Measurements from ENCODE around the gene SH3GL1. TPM values are rescaled to one million over a fixed set of nuclear protein-coding genes. Genes with fewer than 3 reads are reported as not detected.

SH3GL1 gene
- total and polyA plus RNA-seq, 2 of the 4 experiments (the other 2 are of a cell fraction) = 28.1 to 138 TPM

DNA sequence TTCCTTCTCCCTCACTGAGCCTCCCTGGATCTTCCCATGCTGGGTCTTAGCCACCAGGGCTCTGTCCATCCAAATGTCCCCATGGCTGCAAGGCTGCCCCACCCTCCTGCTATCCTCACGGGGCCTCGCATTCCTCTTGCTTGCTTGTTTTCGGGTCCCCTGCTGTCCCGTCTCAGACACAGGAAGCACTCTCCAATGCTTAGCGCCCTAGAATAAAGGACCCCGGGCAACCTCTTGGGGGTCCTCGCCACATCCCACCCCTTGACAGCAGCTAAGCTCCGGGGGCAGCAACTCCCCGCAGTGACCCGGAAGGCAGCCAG is 23.7 kb downstream of the SH3GL1 start:
- H2AK9ac ChIP-seq (replicated peaks; ENCODE audit: low read depth, low read length, poor library complexity) = peak overlapping the region; percentile 88
- no peak overlapping the region for H3K18ac ChIP-seq (ENCODE audit: low read depth, low read length)
- intact Hi-C loops (cut with micrococcal nuclease) = no loop called here
- peaks cover 48% of the 10 kb centered on the region for H3K9me1 ChIP-seq (ENCODE audit: insufficient read depth, low read length)
- no peak overlapping the region for H4K91ac ChIP-seq (ENCODE audit: insufficient read depth, low read depth, low read length)
- H2AFZ ChIP-seq (replicated peaks; ENCODE audit: low read length, poor library complexity) = no peak overlapping the region
- 0 out of 4 replicates have a peak overlapping the region, but pooled peaks of 1 of the 2 experiments have one; percentile 13 for H4K8ac ChIP-seq (ENCODE audit: low read depth in 2 of 2, low read length in 2 of 2)
- no TSS peak for BruUV-seq (replicated peaks)
- H3K27me3 ChIP-seq (ENCODE audit: control insufficient read depth, insufficient read depth, low read length) = no peaks in the 10 kb centered on the region
- H2BK20ac ChIP-seq (ENCODE audit: low read depth, low read length) = no peak overlapping the region
- peaks cover 57% of the 10 kb centered on the region for H3K4me1 ChIP-seq (ENCODE audit: control insufficient read depth, insufficient read depth, low read length)
- dilution Hi-C loops (cut with HindIII; ENCODE audit: low sequenced_read_pairs, unreplicated experiment) = no loop called here
- DNase-seq (no peak), ATAC-seq (ENCODE audit: low read depth) (no peak)
- H2BK15ac ChIP-seq (ENCODE audit: low read depth, low read length) = no peak overlapping the region
- peak overlapping the region; percentile 99; the same call in 1 of the 2 replicates for H2AK5ac ChIP-seq (ENCODE audit: low read depth, low read length)
- H3K27ac ChIP-seq (ENCODE audit: insufficient read depth, low read length) = 0 out of 2 replicates have a peak overlapping the region, but pooled peaks have one; percentile 18
- H4K5ac ChIP-seq (ENCODE audit: low read depth, low read length) = no peak overlapping the region
- POLR2A ChIA-PET (ENCODE audit: unreplicated experiment) = no interaction called here
- H3K36me3 ChIP-seq (ENCODE audit: control insufficient read depth, insufficient read depth, low read length) = peaks cover 3% of the 10 kb centered on the region; the same call in 1 of the 2 replicates
- H3K56ac ChIP-seq (ENCODE audit: extremely low read depth, insufficient read depth, low read length) = no peak overlapping the region
- H3K23ac ChIP-seq (ENCODE audit: low read depth, low read length) = no peak overlapping the region
- no peak overlapping the region for H3K4me3 ChIP-seq (ENCODE audit: insufficient read depth, low read depth, low read length)
- H4K20me1 ChIP-seq (ENCODE audit: insufficient read depth, low read length) = peaks cover 75% of the 10 kb centered on the region
- peaks cover 18 to 91% of the 10 kb centered on the region in 2 experiments; a peak in 3 of 4 replicates for H3K79me1 ChIP-seq (ENCODE audit: low read depth in 1 of 2, low read length in 2 of 2)
- no peaks in the 10 kb centered on the region for H3K9me3 ChIP-seq (ENCODE audit: control insufficient read depth, insufficient read depth, low read length)
- peak overlapping the region; percentile 1; the same call in 1 of the 2 replicates for H3K14ac ChIP-seq (replicated peaks; ENCODE audit: low read depth, low read length)
- TF ChIP-seq RFX5 (IDR thresholded peaks at IDR 0.05; ENCODE audit: low read depth, low read length) (no peak), POLR2A (IDR thresholded peaks at IDR 0.05; ENCODE audit: low read depth, low read length) (no peak), MAZ (IDR thresholded peaks at IDR 0.05; ENCODE audit: borderline replicate concordance, low read depth, low read length) (no peak), CEBPB (IDR thresholded peaks at IDR 0.05; ENCODE audit: low read depth, low read length) (no peak), RCOR1 (IDR thresholded peaks at IDR 0.05; ENCODE audit: insufficient replicate concordance, low read length) (no peak), NFE2L2 (IDR thresholded peaks at IDR 0.05; ENCODE audit: low read depth, low read length) (no peak), CHD1 (IDR thresholded peaks at IDR 0.05; ENCODE audit: low read depth, low read length) (no peak), MAFK (IDR thresholded peaks at IDR 0.05; ENCODE audit: low read depth, low read length) (no peak), RAD21 (IDR thresholded peaks at IDR 0.05; ENCODE audit: low read length) (no peak), SMC3 (IDR thresholded peaks at IDR 0.05; ENCODE audit: low read depth, low read length) (no peak), FOS (IDR thresholded peaks at IDR 0.05; ENCODE audit: low read depth, low read length) (no peak), BHLHE40 (IDR thresholded peaks at IDR 0.05; ENCODE audit: low read depth, low read length) (no peak), MXI1 (IDR thresholded peaks at IDR 0.05; ENCODE audit: borderline replicate concordance, low read depth, low read length) (no peak)
- TF ChIP-seq, protein P1, sequence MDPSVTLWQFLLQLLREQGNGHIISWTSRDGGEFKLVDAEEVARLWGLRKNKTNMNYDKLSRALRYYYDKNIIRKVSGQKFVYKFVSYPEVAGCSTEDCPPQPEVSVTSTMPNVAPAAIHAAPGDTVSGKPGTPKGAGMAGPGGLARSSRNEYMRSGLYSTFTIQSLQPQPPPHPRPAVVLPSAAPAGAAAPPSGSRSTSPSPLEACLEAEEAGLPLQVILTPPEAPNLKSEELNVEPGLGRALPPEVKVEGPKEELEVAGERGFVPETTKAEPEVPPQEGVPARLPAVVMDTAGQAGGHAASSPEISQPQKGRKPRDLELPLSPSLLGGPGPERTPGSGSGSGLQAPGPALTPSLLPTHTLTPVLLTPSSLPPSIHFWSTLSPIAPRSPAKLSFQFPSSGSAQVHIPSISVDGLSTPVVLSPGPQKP (IDR thresholded peaks at IDR 0.05; ENCODE audit: borderline replicate concordance, low read depth, low read length) = no peak
- TF ChIP-seq, protein P2, sequence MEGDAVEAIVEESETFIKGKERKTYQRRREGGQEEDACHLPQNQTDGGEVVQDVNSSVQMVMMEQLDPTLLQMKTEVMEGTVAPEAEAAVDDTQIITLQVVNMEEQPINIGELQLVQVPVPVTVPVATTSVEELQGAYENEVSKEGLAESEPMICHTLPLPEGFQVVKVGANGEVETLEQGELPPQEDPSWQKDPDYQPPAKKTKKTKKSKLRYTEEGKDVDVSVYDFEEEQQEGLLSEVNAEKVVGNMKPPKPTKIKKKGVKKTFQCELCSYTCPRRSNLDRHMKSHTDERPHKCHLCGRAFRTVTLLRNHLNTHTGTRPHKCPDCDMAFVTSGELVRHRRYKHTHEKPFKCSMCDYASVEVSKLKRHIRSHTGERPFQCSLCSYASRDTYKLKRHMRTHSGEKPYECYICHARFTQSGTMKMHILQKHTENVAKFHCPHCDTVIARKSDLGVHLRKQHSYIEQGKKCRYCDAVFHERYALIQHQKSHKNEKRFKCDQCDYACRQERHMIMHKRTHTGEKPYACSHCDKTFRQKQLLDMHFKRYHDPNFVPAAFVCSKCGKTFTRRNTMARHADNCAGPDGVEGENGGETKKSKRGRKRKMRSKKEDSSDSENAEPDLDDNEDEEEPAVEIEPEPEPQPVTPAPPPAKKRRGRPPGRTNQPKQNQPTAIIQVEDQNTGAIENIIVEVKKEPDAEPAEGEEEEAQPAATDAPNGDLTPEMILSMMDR (conservative IDR thresholded peaks at IDR 0.05; ENCODE audit: low read depth, low read length) = no peak
- TF ChIP-seq, protein P3, sequence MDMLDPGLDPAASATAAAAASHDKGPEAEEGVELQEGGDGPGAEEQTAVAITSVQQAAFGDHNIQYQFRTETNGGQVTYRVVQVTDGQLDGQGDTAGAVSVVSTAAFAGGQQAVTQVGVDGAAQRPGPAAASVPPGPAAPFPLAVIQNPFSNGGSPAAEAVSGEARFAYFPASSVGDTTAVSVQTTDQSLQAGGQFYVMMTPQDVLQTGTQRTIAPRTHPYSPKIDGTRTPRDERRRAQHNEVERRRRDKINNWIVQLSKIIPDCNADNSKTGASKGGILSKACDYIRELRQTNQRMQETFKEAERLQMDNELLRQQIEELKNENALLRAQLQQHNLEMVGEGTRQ (IDR thresholded peaks at IDR 0.05; ENCODE audit: low read depth, low read length) = no peak
- H3K4me2 ChIP-seq (ENCODE audit: low read depth, low read length) = no peak overlapping the region
- H2BK120ac ChIP-seq (ENCODE audit: low read depth, low read length) = no peak overlapping the region
- no peak overlapping the region for H3K9ac ChIP-seq (ENCODE audit: low read depth, low read length)
- H3K4ac ChIP-seq (ENCODE audit: low read depth, low read length) = peak overlapping the region; percentile 24
- 74% methylated on average over 4 of the region's 10 CpGs; no CpG with 5 or more reads in 1 of the 2 experiments for WGBS, 2 experiments (ENCODE audit: extremely low coverage in 2 of 2, insufficient read length in 1 of 2)
- CTCF ChIA-PET = no interaction called here
- peak overlapping the region; percentile 52 for H2BK5ac ChIP-seq (ENCODE audit: low read depth, low read length, poor library complexity, severe bottlenecking)
- in situ Hi-C loops (cut with MboI; ENCODE audit: low sequenced_read_pairs) = no loop called here

All from IMR-90 (cell line).